ENCODE measurements around the gene ZNF408. TPM values are rescaled to one million over a fixed set of nuclear protein-coding genes. Genes with fewer than 3 reads are reported as not detected.

ZNF408 gene
- total RNA-seq, 1 experiment from 2014 or later, result 14.5 TPM

- H3K27ac Mint-ChIP-seq (ENCODE audit: low read depth, unreplicated experiment), result no peak overlapping the region
- H3K9me3 Mint-ChIP-seq (ENCODE audit: unreplicated experiment), result no peaks in the 10 kb centered on the region
- no peaks in the 10 kb centered on the region for H3K4me1 Mint-ChIP-seq (ENCODE audit: insufficient read depth, unreplicated experiment)
- H3K4me3 Mint-ChIP-seq (ENCODE audit: unreplicated experiment), result no peak overlapping the region
- DNase-seq (ENCODE audit: unreplicated experiment), result no peak
- H3K36me3 Mint-ChIP-seq (ENCODE audit: insufficient read depth, unreplicated experiment), result peaks cover 5% of the 10 kb centered on the region
- ChIA-PET CTCF (interaction anchor here (0.6 kb wide), 1 partner anchor 627 kb away, joined by 3 read pairs; no protein-coding TSS in a partner anchor), POLR2A (interaction anchor here (1.0 kb wide), 1 partner anchor 10 kb away, joined by 3 read pairs; no protein-coding TSS in a partner anchor)
- H3K27me3 Mint-ChIP-seq (ENCODE audit: insufficient read depth, unreplicated experiment), result no peaks in the 10 kb centered on the region
- no peak for TF ChIP-seq CTCF (IDR thresholded peaks at IDR 0.05; ENCODE audit: unreplicated experiment)
- no TSS peak for BruUV-seq (replicated peaks)
- intact Hi-C loops (cut with micrococcal nuclease), result no loop called here
Observed at GRCh38 chr11:46727952-46728658, 27.3 kb downstream of the ZNF408 start.

GRCh38 chr11:46728659-46729040, 27.8 kb downstream of the ZNF408 start:
- intact Hi-C loops (cut with micrococcal nuclease), result no loop called here
- no peak for TF ChIP-seq CTCF (IDR thresholded peaks at IDR 0.05; ENCODE audit: unreplicated experiment)
- peaks cover 5% of the 10 kb centered on the region for H3K36me3 Mint-ChIP-seq (ENCODE audit: insufficient read depth, unreplicated experiment)
- DNase-seq (ENCODE audit: unreplicated experiment), result no peak
- BruUV-seq (replicated peaks), result no TSS peak
- CTCF ChIA-PET, result interaction anchor here (0.6 kb wide), 1 partner anchor 626 kb away, joined by 3 read pairs; no protein-coding TSS in a partner anchor
- no peak overlapping the region for H3K27ac Mint-ChIP-seq (ENCODE audit: low read depth, unreplicated experiment)
- POLR2A ChIA-PET, result interaction anchor here (1.0 kb wide), 1 partner anchor 10 kb away, joined by 3 read pairs; no protein-coding TSS in a partner anchor
- no peak overlapping the region for H3K4me3 Mint-ChIP-seq (ENCODE audit: unreplicated experiment)
- H3K9me3 Mint-ChIP-seq (ENCODE audit: unreplicated experiment), result no peaks in the 10 kb centered on the region
- no peaks in the 10 kb centered on the region for H3K4me1 Mint-ChIP-seq (ENCODE audit: insufficient read depth, unreplicated experiment)
- H3K27me3 Mint-ChIP-seq (ENCODE audit: insufficient read depth, unreplicated experiment), result no peaks in the 10 kb centered on the region

- Mint-ChIP-seq H3K4me3 (ENCODE audit: unreplicated experiment) (no peak overlapping the region), H3K4me1 (ENCODE audit: insufficient read depth, unreplicated experiment) (no peaks in the 10 kb centered on the region), H3K27ac (ENCODE audit: low read depth, unreplicated experiment) (no peak overlapping the region), H3K36me3 (ENCODE audit: insufficient read depth, unreplicated experiment) (peaks cover 5% of the 10 kb centered on the region), H3K27me3 (ENCODE audit: insufficient read depth, unreplicated experiment) (no peaks in the 10 kb centered on the region), H3K9me3 (ENCODE audit: unreplicated experiment) (no peaks in the 10 kb centered on the region)
- intact Hi-C loops (cut with micrococcal nuclease), result no loop called here
- no peak for TF ChIP-seq CTCF (IDR thresholded peaks at IDR 0.05; ENCODE audit: unreplicated experiment)
- no TSS peak for BruUV-seq (replicated peaks)
- ChIA-PET CTCF (interaction anchor here (0.5 kb wide), 1 partner anchor 12 kb away, joined by 3 read pairs; no protein-coding TSS in a partner anchor), POLR2A (interaction anchor here (1.0 kb wide), 1 partner anchor 9 kb away, joined by 3 read pairs; no protein-coding TSS in a partner anchor)
- DNase-seq (ENCODE audit: unreplicated experiment), result no peak
Observed at GRCh38 chr11:46729110-46730027, 28.5 kb downstream of the ZNF408 start.

- no peak overlapping the region for H3K4me3 Mint-ChIP-seq (ENCODE audit: unreplicated experiment)
- no peaks in the 10 kb centered on the region for H3K9me3 Mint-ChIP-seq (ENCODE audit: unreplicated experiment)
- H3K27ac Mint-ChIP-seq (ENCODE audit: low read depth, unreplicated experiment), result no peak overlapping the region
- CTCF ChIA-PET, result no interaction called here
- peaks cover 5% of the 10 kb centered on the region for H3K36me3 Mint-ChIP-seq (ENCODE audit: insufficient read depth, unreplicated experiment)
- no peaks in the 10 kb centered on the region for H3K27me3 Mint-ChIP-seq (ENCODE audit: insufficient read depth, unreplicated experiment)
- no peak for TF ChIP-seq CTCF (IDR thresholded peaks at IDR 0.05; ENCODE audit: unreplicated experiment)
- POLR2A ChIA-PET, result no interaction called here
- intact Hi-C loops (cut with micrococcal nuclease), result no loop called here
- H3K4me1 Mint-ChIP-seq (ENCODE audit: insufficient read depth, unreplicated experiment), result no peaks in the 10 kb centered on the region
- no TSS peak for BruUV-seq (replicated peaks)
- DNase-seq (ENCODE audit: unreplicated experiment), result no peak
Observed at GRCh38 chr11:46731545-46731944, 30.7 kb downstream of the ZNF408 start.
